HepG2 (cell line): Measurements from ENCODE around the gene CDK13. TPM values are rescaled to one million over a fixed set of nuclear protein-coding genes. Genes with fewer than 3 reads are reported as not detected.

ENCODE experiments used
- ETV5 ChIP-seq: IDR thresholded peaks from 2 replicates; pipeline ENCODE4 v1.6.1; 2018; ENCODE audit warnings: missing biosample characterization, missing genetic modification reagents, inconsistent platforms, borderline replicate concordance
- FOXO1 ChIP-seq: sonication (generic); formaldehyde crosslinking; IDR thresholded peaks from 2 replicates; pipeline ENCODE4 v1.4.0; 2020; ENCODE audit warnings: missing genetic modification reagents
- KLF6 ChIP-seq: IDR thresholded peaks from 2 replicates; pipeline ENCODE4 v1.8.0; 2016; ENCODE audit warnings: missing biosample characterization, missing genetic modification reagents
- NCOA2 ChIP-seq: sonication (generic); formaldehyde crosslinking; IDR thresholded peaks from 2 replicates; pipeline ENCODE4 v1.8.0; 2022; ENCODE audit warnings: inconsistent platforms
- POLR2AphosphoS2 ChIP-seq: IDR thresholded peaks from 2 replicates; pipeline ENCODE4 v1.6.1; 2011; ENCODE audit warnings: low read depth, low read length, improper control_type of control experiment
- ZNF124 ChIP-seq: sonication (generic); formaldehyde crosslinking; IDR thresholded peaks from 2 replicates; pipeline ENCODE4 v1.4.0; 2020; ENCODE audit warnings: missing genetic modification reagents
- ZNF296 ChIP-seq: sonication (generic); formaldehyde crosslinking; conservative IDR thresholded peaks from 2 replicates; pipeline ENCODE4 v1.5.0; 2020; ENCODE audit warnings: mild to moderate bottlenecking, missing genetic modification reagents
- ZNF530 ChIP-seq: sonication (generic); formaldehyde crosslinking; IDR thresholded peaks from 2 replicates; pipeline ENCODE4 v1.5.0; 2020; ENCODE audit warnings: low read depth, mild to moderate bottlenecking, missing genetic modification reagents
- ZNF556 ChIP-seq: sonication (generic); formaldehyde crosslinking; IDR thresholded peaks from 2 replicates; pipeline ENCODE4 v1.4.0; 2020; ENCODE audit warnings: mild to moderate bottlenecking, missing genetic modification reagents, borderline replicate concordance
- ZNF83 ChIP-seq: sonication (generic); formaldehyde crosslinking; IDR thresholded peaks from 2 replicates; pipeline ENCODE4 v1.4.0; 2020; ENCODE audit warnings: missing genetic modification reagents, mild to moderate bottlenecking, borderline replicate concordance
- polyA plus RNA-seq, 8 experiments: library from polyadenylated mRNA; depleted of rRNA in 3 of 8; stranded (reverse) in 7 of 8; unstranded in 1 of 8; fragments of >200 nt; fragmentation: Illumina TruSeq in 4 of 8; extraction: Trizol in 4 of 8; gene quantifications; 2 replicates each; pipeline versions ENCODE4 v1.2.1 to v1.2.3, GENCODE V29; 2011 to 2016; ENCODE audit warnings: low read depth in 4 of 8, missing spikeins in 1 of 8, mixed read lengths in 1 of 8; ENCODE audit not compliant: insufficient read depth in 1 of 8
- total RNA-seq, 5 experiments: library from RNA; depleted of rRNA; stranded (reverse); fragments of >200 nt; fragmentation: Illumina TruSeq; extraction: Trizol; gene quantifications; 2 replicates each; pipeline ENCODE4 v1.2.3, GENCODE V29; 2016; ENCODE audit warnings: low read depth in 1 of 5
- TF ChIP-seq, protein P1 (sequence below): sonication (generic); formaldehyde crosslinking; conservative IDR thresholded peaks from 2 replicates; pipeline ENCODE4 v1.4.0; 2020; ENCODE audit warnings: mild to moderate bottlenecking, missing genetic modification reagents, moderate library complexity
- TF ChIP-seq, protein P2 (sequence below): sonication (generic); formaldehyde crosslinking; IDR thresholded peaks from 2 replicates; pipeline ENCODE4 v1.5.0; 2020; ENCODE audit warnings: mild to moderate bottlenecking, missing genetic modification reagents
- TF ChIP-seq, protein P3 (sequence below), 2 experiments: sonication (generic) in 1 of 2; formaldehyde crosslinking in 1 of 2; IDR thresholded peaks; 2 replicates each; pipeline versions ENCODE4 v1.4.0 to v1.6.1; 2018 to 2020; ENCODE audit warnings: missing genetic modification reagents in 2 of 2, borderline replicate concordance in 1 of 2, low read depth in 1 of 2, mild to moderate bottlenecking in 1 of 2, missing biosample characterization in 1 of 2
- TF ChIP-seq, protein P4 (sequence below): sonication (generic); formaldehyde crosslinking; IDR thresholded peaks from 2 replicates; pipeline ENCODE4 v1.4.0; 2020; ENCODE audit warnings: missing genetic modification reagents

The CDK13 gene
- total and polyA plus RNA-seq, 2 of the 13 experiments (the other 11 are each of a cell fraction or from before 2014, with no cell fraction given): 21.0 to 40.9 TPM

DNA sequence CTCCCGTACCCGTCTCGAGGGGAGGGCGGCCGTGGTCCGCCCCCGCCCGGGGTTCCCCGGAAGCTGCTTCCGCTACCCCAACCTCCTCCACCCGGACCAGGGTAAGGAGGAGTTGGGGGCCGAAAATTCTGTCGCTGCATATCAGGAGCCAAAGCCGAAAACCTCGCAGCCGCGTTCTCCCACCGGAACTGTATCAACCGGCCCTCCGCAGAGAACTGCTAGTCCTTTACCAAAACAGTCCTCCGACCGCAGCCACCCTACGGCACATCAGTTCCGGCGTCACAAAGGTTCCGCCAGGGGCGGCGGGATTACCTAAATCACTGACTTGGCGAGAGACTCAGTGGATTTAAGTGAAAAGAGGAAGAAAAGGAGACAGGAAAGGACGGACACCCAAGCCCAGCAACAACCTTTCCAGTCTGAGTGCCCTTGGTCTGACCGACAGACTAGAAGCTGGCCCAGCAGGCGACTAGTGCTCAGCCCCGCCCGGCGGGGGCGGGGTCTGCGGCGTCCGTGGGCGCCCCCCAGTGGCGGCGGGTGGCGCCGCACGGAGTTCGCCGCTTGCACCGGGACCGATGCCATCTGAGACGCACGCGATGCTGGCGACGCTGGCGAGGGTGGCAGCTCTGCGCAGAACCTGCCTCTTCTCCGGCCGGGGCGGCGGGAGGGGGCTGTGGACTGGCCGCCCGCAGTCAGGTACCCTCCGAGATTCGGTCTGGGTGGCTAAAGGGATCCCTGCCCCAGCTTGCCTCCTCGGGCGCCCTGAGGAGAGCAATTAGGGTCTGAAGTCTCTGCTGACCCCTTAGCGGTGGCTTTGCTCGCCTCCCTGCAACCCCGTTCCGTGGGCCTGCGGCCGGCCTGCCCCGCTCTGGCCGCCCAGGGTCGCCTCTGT, 184.6 kb downstream of the CDK13 start, which contains the start of the genes MPLKIP and SUGCT (continued):
- TF ChIP-seq, protein P1, sequence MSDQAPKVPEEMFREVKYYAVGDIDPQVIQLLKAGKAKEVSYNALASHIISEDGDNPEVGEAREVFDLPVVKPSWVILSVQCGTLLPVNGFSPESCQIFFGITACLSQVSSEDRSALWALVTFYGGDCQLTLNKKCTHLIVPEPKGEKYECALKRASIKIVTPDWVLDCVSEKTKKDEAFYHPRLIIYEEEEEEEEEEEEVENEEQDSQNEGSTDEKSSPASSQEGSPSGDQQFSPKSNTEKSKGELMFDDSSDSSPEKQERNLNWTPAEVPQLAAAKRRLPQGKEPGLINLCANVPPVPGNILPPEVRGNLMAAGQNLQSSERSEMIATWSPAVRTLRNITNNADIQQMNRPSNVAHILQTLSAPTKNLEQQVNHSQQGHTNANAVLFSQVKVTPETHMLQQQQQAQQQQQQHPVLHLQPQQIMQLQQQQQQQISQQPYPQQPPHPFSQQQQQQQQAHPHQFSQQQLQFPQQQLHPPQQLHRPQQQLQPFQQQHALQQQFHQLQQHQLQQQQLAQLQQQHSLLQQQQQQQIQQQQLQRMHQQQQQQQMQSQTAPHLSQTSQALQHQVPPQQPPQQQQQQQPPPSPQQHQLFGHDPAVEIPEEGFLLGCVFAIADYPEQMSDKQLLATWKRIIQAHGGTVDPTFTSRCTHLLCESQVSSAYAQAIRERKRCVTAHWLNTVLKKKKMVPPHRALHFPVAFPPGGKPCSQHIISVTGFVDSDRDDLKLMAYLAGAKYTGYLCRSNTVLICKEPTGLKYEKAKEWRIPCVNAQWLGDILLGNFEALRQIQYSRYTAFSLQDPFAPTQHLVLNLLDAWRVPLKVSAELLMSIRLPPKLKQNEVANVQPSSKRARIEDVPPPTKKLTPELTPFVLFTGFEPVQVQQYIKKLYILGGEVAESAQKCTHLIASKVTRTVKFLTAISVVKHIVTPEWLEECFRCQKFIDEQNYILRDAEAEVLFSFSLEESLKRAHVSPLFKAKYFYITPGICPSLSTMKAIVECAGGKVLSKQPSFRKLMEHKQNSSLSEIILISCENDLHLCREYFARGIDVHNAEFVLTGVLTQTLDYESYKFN (CRISPR knock-in tag): 0 out of 2 replicates have a peak, but pooled peaks have one; percentile 23
- TF ChIP-seq POLR2AphosphoS2 (no peak), FOXO1 (CRISPR knock-in tag) (peak; percentile 3; the same call in 1 of the 2 replicates), ZNF296 (CRISPR knock-in tag) (0 out of 2 replicates have a peak, but pooled peaks have one; percentile 16), NCOA2 (peak; percentile 58; the same call in 1 of the 2 replicates), ZNF556 (CRISPR knock-in tag) (peak; percentile 79; the same call in 1 of the 2 replicates), KLF6 (CRISPR knock-in tag) (no peak; the same call in 1 of the 2 replicates), ZNF124 (CRISPR knock-in tag) (peak; percentile 82; the same call in 1 of the 2 replicates), ETV5 (CRISPR knock-in tag) (peak; percentile 57; the same call in 1 of the 2 replicates), ZNF530 (CRISPR knock-in tag) (no peak), ZNF83 (CRISPR knock-in tag) (no peak)
- TF ChIP-seq, protein P2, sequence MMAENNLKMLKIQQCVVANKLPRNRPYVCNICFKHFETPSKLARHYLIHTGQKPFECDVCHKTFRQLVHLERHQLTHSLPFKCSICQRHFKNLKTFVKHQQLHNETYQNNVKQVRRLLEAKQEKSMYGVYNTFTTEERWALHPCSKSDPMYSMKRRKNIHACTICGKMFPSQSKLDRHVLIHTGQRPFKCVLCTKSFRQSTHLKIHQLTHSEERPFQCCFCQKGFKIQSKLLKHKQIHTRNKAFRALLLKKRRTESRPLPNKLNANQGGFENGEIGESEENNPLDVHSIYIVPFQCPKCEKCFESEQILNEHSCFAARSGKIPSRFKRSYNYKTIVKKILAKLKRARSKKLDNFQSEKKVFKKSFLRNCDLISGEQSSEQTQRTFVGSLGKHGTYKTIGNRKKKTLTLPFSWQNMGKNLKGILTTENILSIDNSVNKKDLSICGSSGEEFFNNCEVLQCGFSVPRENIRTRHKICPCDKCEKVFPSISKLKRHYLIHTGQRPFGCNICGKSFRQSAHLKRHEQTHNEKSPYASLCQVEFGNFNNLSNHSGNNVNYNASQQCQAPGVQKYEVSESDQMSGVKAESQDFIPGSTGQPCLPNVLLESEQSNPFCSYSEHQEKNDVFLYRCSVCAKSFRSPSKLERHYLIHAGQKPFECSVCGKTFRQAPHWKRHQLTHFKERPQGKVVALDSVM: peak; percentile 4; the same call in 1 of the 2 replicates
- TF ChIP-seq, protein P3, sequence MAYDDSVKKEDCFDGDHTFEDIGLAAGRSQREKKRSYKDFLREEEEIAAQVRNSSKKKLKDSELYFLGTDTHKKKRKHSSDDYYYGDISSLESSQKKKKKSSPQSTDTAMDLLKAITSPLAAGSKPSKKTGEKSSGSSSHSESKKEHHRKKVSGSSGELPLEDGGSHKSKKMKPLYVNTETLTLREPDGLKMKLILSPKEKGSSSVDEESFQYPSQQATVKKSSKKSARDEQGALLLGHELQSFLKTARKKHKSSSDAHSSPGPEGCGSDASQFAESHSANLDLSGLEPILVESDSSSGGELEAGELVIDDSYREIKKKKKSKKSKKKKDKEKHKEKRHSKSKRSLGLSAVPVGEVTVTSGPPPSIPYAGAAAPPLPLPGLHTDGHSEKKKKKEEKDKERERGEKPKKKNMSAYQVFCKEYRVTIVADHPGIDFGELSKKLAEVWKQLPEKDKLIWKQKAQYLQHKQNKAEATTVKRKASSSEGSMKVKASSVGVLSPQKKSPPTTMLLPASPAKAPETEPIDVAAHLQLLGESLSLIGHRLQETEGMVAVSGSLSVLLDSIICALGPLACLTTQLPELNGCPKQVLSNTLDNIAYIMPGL (CRISPR knock-in tag; IDR thresholded peaks at IDR 0.05; ENCODE audit: borderline replicate concordance in 1 of 2, low read depth in 1 of 2): peak; percentile 97 to 98
- TF ChIP-seq, protein P4, sequence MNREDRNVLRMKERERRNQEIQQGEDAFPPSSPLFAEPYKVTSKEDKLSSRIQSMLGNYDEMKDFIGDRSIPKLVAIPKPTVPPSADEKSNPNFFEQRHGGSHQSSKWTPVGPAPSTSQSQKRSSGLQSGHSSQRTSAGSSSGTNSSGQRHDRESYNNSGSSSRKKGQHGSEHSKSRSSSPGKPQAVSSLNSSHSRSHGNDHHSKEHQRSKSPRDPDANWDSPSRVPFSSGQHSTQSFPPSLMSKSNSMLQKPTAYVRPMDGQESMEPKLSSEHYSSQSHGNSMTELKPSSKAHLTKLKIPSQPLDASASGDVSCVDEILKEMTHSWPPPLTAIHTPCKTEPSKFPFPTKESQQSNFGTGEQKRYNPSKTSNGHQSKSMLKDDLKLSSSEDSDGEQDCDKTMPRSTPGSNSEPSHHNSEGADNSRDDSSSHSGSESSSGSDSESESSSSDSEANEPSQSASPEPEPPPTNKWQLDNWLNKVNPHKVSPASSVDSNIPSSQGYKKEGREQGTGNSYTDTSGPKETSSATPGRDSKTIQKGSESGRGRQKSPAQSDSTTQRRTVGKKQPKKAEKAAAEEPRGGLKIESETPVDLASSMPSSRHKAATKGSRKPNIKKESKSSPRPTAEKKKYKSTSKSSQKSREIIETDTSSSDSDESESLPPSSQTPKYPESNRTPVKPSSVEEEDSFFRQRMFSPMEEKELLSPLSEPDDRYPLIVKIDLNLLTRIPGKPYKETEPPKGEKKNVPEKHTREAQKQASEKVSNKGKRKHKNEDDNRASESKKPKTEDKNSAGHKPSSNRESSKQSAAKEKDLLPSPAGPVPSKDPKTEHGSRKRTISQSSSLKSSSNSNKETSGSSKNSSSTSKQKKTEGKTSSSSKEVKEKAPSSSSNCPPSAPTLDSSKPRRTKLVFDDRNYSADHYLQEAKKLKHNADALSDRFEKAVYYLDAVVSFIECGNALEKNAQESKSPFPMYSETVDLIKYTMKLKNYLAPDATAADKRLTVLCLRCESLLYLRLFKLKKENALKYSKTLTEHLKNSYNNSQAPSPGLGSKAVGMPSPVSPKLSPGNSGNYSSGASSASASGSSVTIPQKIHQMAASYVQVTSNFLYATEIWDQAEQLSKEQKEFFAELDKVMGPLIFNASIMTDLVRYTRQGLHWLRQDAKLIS (CRISPR knock-in tag): no peak; the same call in 1 of the 2 replicates
